GM23248 (cell line): ENCODE data around the gene KCP. TPM values are rescaled to one million over a fixed set of nuclear protein-coding genes. Genes with fewer than 3 reads are reported as not detected.

ENCODE experiments used
- DNase-seq: peaks from one replicate; pipeline ENCODE4 v3.0.0-alpha.2; 2015
- H2AFZ ChIP-seq: fragments of 200-600 bp; sonication (generic); 2 replicates; pipeline ENCODE4 v1.6.1; 2016; ENCODE audit warnings: antibody characterized with exemption
- H3F3A ChIP-seq: fragments of 200-600 bp; sonication (generic); 2 replicates; pipeline ENCODE4 v1.6.1; 2016; ENCODE audit warnings: mild to moderate bottlenecking, antibody characterized with exemption, mixed run types; ENCODE audit not compliant: insufficient read depth
- H3K27ac ChIP-seq: fragments of 200-600 bp; sonication (generic); 2 replicates; pipeline ENCODE4 v1.5.1; 2016; ENCODE audit warnings: mild to moderate bottlenecking
- H3K27me3 ChIP-seq: fragments of 200-600 bp; sonication (generic); replicated peaks from 2 replicates; pipeline ENCODE4 v1.6.1; 2016; ENCODE audit warnings: mild to moderate bottlenecking; ENCODE audit not compliant: insufficient read depth
- H3K36me3 ChIP-seq: fragments of 200-600 bp; sonication (generic); 2 replicates; pipeline ENCODE4 v1.6.1; 2016; ENCODE audit warnings: low read depth, mild to moderate bottlenecking
- H3K4me1 ChIP-seq: fragments of 200-600 bp; sonication (generic); 2 replicates; pipeline ENCODE4 v1.6.1; 2016; ENCODE audit warnings: mild to moderate bottlenecking; ENCODE audit not compliant: insufficient read depth
- H3K4me2 ChIP-seq: fragments of 200-600 bp; sonication (generic); one replicate; pipeline ENCODE4 v1.6.1; 2016; ENCODE audit warnings: mild to moderate bottlenecking; ENCODE audit not compliant: unreplicated experiment
- H3K4me3 ChIP-seq: fragments of 200-600 bp; sonication (generic); 2 replicates; pipeline ENCODE4 v1.5.1; 2016; ENCODE audit warnings: mild to moderate bottlenecking
- H3K79me2 ChIP-seq: fragments of 200-600 bp; sonication (generic); 2 replicates; pipeline ENCODE4 v1.6.1; 2016; ENCODE audit warnings: mild to moderate bottlenecking; ENCODE audit not compliant: insufficient read depth
- H3K9ac ChIP-seq: fragments of 200-600 bp; sonication (generic); 2 replicates; pipeline ENCODE4 v1.6.1; 2016; ENCODE audit warnings: mild to moderate bottlenecking
- H3K9me2 ChIP-seq: fragments of 200-600 bp; sonication (generic); 2 replicates; pipeline ENCODE4 v1.6.1; 2016; ENCODE audit warnings: mixed run types, mild to moderate bottlenecking, moderate library complexity; ENCODE audit not compliant: insufficient read depth
- H3K9me3 ChIP-seq: fragments of 200-600 bp; sonication (generic); one replicate; pipeline ENCODE4 v1.6.1; 2017; ENCODE audit warnings: low read depth
- H4K20me1 ChIP-seq: fragments of 200-600 bp; sonication (generic); 2 replicates; pipeline ENCODE4 v1.6.0; 2016; ENCODE audit not compliant: insufficient read depth
- EZH2 ChIP-seq: fragments of 200-600 bp; sonication (generic); IDR thresholded peaks from 2 replicates; pipeline ENCODE4 v1.6.1; 2018; ENCODE audit warnings: antibody characterized with exemption, mild to moderate bottlenecking; ENCODE audit not compliant: insufficient read depth, poor library complexity, severe bottlenecking
- EZH2phosphoT487 ChIP-seq: fragments of 200-600 bp; sonication (generic); IDR thresholded peaks from 2 replicates; pipeline ENCODE4 v1.6.1; 2018; ENCODE audit warnings: antibody characterized with exemption, moderate library complexity, mild to moderate bottlenecking, low read depth; ENCODE audit not compliant: insufficient read depth
- WGBS, 2 experiments: methylation state at CpG; one replicate each; pipeline ENCODE4 v1.1.6; 2015 to 2017; ENCODE audit warnings: low lambda C conversion rate in 2 of 2, low coverage in 1 of 2; ENCODE audit errors: missing lambda C conversion rate in 2 of 2; 5-methylcytosine and 5-hydroxymethylcytosine counted together
- in situ Hi-C: fragments of 300-500 bp; cut with MboI; formaldehyde crosslinking; loops from 2 replicates; pipeline ENCODE4 v1.15.0; 2020
- polyA plus RNA-seq: library from polyadenylated mRNA; unstranded; fragments of >200 nt; fragmentation: Nextera tagmentation; extraction: Ambion mirVana; gene quantifications from 2 replicates; pipeline ENCODE4 v1.2.1, GENCODE V29; 2016
- total RNA-seq: library from RNA; depleted of rRNA; stranded (reverse); fragments of >200 nt; shearing (Covaris generic); gene quantifications from 2 replicates; pipeline ENCODE4 v1.2.3, GENCODE V29; 2014

The KCP gene
- total and polyA plus RNA-seq, 2 experiments from 2014 or later, result 0.10 TPM; not detected in 1

DNA sequence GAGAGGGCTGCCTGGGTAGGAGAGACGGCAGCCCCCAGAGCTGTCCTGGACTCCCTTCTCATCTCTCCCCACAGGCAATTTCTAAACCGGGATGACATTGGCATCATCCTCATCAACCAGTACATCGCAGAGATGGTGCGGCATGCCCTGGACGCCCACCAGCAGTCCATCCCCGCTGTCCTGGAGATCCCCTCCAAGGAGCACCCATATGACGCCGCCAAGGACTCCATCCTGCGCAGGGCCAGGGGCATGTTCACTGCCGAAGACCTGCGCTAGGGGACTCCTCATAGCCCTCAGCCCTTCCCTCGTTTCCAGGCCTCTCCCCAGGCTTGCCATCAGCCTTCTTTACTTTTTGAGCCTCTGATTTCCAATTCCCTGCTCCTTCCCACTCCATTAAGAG is 45.2 kb downstream of the KCP start:
- Histone ChIP-seq H3K9ac (no peak overlapping the region), H3K4me1 (peaks cover 8% of the 10 kb centered on the region; the same call in 1 of the 2 replicates), H3K9me3 (no peaks in the 10 kb centered on the region), H3K4me3 (no peak overlapping the region), H3K27me3 (0 out of 2 replicates have a peak, but pooled peaks cover 3% of the 10 kb centered on the region), H2AFZ (no peak overlapping the region), H4K20me1 (no peaks in the 10 kb centered on the region), H3K79me2 (peaks cover 28% of the 10 kb centered on the region), H3K27ac (no peak overlapping the region), H3F3A (peaks cover 25% of the 10 kb centered on the region; the same call in 1 of the 2 replicates), H3K36me3 (no peaks in the 10 kb centered on the region), H3K9me2 (no peaks in the 10 kb centered on the region), H3K4me2 (no peak overlapping the region)
- in situ Hi-C loops, result no loop called here
- no peak for DNase-seq
- 96 to 97% methylated on average over 12 of the region's 12 CpGs for WGBS, 2 experiments
- TF ChIP-seq EZH2, result no peak
- TF ChIP-seq EZH2phosphoT487, result no peak

DNA sequence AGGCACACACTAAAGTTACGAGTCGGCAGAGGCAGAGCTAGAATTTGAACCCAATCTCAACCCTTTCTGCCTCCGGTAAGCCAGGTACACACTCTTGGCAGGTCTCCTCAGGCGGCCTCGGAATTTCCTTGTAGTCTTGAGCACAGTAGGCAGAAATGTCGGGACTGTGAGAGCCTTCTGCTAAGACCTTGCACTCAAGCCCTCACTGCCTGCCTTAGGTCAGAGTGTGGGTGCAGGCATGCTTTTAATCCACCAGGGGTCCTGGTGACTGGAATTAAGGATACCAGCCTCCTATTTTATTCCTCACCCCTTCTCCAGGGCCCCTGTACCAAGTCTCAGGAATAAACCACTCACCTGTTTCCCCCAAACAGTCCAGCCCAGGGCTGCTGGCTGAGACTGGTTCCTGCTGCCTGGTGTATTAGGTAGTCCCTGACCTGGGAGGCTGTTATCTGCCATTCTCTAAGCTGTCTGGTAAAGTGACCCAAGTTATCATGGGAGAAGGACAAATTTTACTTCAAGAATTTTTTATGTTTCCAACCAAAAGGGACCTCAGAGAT is 47.0 kb downstream of the KCP start:
- TF ChIP-seq EZH2 (no peak), EZH2phosphoT487 (no peak)
- Histone ChIP-seq H3K4me2 (peak overlapping the region; percentile 94), H3K9ac (peak overlapping the region; percentile 93), H3K4me1 (peaks cover 8% of the 10 kb centered on the region; the same call in 1 of the 2 replicates), H3K36me3 (peaks cover 7% of the 10 kb centered on the region; the same call in 1 of the 2 replicates), H3K27me3 (no peaks in the 10 kb centered on the region), H3K9me2 (no peaks in the 10 kb centered on the region), H3F3A (peaks cover 42% of the 10 kb centered on the region), H2AFZ (peak overlapping the region; percentile 76), H3K27ac (peak overlapping the region; percentile 80), H3K9me3 (no peaks in the 10 kb centered on the region), H4K20me1 (no peaks in the 10 kb centered on the region), H3K79me2 (peaks cover 28% of the 10 kb centered on the region), H3K4me3 (peak overlapping the region; percentile 90)
- WGBS, 2 experiments, result 1 to 3% methylated on average over 6 of the region's 6 CpGs
- peak; percentile 91 for DNase-seq
- in situ Hi-C loops, result no loop called here

DNA sequence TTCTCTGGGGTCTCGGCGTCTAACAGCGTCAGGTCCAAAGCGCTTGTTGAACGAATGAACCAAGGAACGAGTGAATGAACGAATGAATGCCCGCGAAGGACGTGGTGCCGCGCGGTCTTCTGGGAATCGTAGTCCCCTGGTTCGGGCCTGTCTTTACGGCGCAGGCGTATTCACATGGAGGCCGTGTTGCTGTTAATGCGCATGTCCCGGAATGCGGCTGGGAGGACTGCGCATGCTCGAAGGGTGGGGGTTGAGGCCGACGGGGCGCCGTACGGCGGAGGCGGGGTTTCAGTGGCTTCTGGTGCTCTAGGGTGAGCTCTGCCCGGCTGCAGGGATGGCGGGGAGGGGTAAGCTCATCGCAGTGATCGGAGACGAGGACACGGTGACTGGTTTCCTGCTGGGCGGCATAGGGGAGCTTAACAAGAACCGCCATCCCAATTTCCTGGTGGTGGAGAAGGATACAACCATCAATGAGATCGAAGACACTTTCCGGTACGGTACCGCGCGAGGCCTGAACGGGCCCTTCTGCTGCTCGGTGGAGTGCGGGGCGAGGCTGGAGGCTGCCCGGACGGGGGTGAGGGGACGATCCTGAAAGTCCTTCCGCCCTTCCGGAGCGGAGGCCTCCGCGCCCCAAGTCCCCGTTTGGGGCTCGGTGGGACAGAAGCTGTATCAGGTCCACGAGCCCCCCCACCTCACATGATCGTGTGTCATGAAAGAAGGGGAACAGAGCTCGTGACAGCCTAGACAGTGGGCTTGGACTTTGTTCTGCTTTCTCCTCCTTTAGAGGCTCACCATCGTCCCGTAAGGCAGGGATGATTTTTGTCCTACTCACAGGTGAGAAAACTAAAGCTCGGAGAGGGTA is 47.7 kb downstream of the KCP start, which contains the start of gene ATP6V1F:
TSS of gene ATP6V1F (plus strand) at position 286 of the 862 bp plus-strand sequence. CDS start at position 335, 49 bp downstream.
- Histone ChIP-seq H3K4me3 (peak within 1 kb of the TSS; percentile 90), H3K9ac (peak within 1 kb of the TSS; percentile 93), H3K27me3 (no peaks in the 10 kb centered on the region), H3K9me3 (no peaks in the 10 kb centered on the region), H3K4me1 (peaks cover 8% of the 10 kb centered on the region; the same call in 1 of the 2 replicates), H3K9me2 (no peaks in the 10 kb centered on the region), H2AFZ (peak within 1 kb of the TSS; percentile 80), H3K79me2 (peaks cover 28% of the 10 kb centered on the region), H3K27ac (peak within 1 kb of the TSS; percentile 80), H4K20me1 (no peaks in the 10 kb centered on the region), H3K36me3 (peaks cover 7% of the 10 kb centered on the region; the same call in 1 of the 2 replicates), H3F3A (peaks cover 38% of the 10 kb centered on the region), H3K4me2 (peak within 1 kb of the TSS; percentile 94)
- 1% methylated on average over 53 to 63 of the region's 65 CpGs for WGBS, 2 experiments
- TF ChIP-seq EZH2phosphoT487 (no peak), EZH2 (no peak)
- in situ Hi-C loops, result no loop called here
- DNase-seq, result peak; percentile 98

DNA sequence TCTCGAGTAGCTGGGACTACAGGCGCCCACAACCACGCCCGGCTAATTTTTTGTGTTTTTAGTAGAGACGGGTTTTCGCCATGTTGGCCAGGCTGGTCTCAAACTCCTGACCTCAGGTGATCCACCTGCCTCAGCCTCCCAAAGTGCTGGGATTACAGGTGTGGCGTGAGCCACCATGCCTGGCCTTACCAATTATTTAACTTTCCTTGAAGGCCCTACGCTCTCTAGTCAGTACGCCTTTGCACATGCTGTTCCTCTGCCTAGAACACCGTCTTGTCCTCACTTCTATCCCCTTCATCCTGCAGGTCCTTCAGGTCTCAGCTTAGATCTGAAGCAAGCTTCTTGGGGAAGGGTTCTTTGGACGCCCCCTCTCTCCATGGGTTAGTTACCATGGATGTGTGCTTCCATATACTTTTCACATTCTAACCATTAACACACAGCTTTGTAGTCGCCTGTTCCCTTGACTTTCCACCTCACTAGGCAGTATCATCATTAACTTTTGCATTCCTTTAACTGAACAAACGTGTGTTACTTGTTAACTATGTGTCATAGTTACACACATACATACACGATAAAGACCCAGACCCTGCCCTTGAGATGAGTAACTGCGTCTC is 48.4 kb downstream of the KCP start:
- DNase-seq, result no peak
- Histone ChIP-seq H3K79me2 (peaks cover 28% of the 10 kb centered on the region), H3K9ac (peak overlapping the region; percentile 93), H3K9me2 (no peaks in the 10 kb centered on the region), H4K20me1 (no peaks in the 10 kb centered on the region), H3K4me1 (peaks cover 8% of the 10 kb centered on the region; the same call in 1 of the 2 replicates), H3F3A (peaks cover 36% of the 10 kb centered on the region), H3K36me3 (peaks cover 7% of the 10 kb centered on the region; the same call in 1 of the 2 replicates), H2AFZ (peak overlapping the region; percentile 80), H3K4me2 (peak overlapping the region; percentile 79), H3K27ac (peak overlapping the region; percentile 80), H3K9me3 (no peaks in the 10 kb centered on the region), H3K27me3 (no peaks in the 10 kb centered on the region), H3K4me3 (peak overlapping the region; percentile 90)
- WGBS, 2 experiments, result 56 to 59% methylated on average over 15 of the region's 15 CpGs
- TF ChIP-seq EZH2 (no peak), EZH2phosphoT487 (no peak)
- in situ Hi-C loops, result no loop called here
